Astrocyte (in vitro differentiated cells and primary cell): Measurements from ENCODE around the gene AAR2. TPM values are rescaled to one million over a fixed set of nuclear protein-coding genes. Genes with fewer than 3 reads are reported as not detected.

ENCODE experiments used
- DNase-seq: peaks from one replicate; pipeline ENCODE4 v3.0.0-alpha.2; 2010; ENCODE audit warnings: low read depth
- FAIRE-seq: peaks from 2 replicates; lab custom pipeline; 2011; peaks lifted over from hg19 to GRCh38; lab: Jason Lieb, UNC
- H2AFZ ChIP-seq: 2 replicates; pipeline ENCODE4 v1.6.0; 2012; ENCODE audit warnings: low read depth, low read length, inconsistent platforms
- H3K27ac ChIP-seq: 2 replicates; pipeline ENCODE4 v1.5.1; 2011; ENCODE audit warnings: low read depth, low read length, inconsistent platforms
- H3K27me3 ChIP-seq: 2 replicates; pipeline ENCODE4 v1.6.0; 2011; ENCODE audit warnings: low read length, inconsistent platforms; ENCODE audit not compliant: insufficient read depth
- H3K36me3 ChIP-seq: 2 replicates; pipeline ENCODE4 v1.5.1; 2011; ENCODE audit warnings: low read length, inconsistent platforms; ENCODE audit not compliant: insufficient read depth
- H3K4me1 ChIP-seq: 2 replicates; pipeline ENCODE4 v1.5.1; 2011; ENCODE audit warnings: low read length, inconsistent platforms; ENCODE audit not compliant: insufficient read depth
- H3K4me2 ChIP-seq: 2 replicates; pipeline ENCODE4 v1.6.0; 2012; ENCODE audit warnings: low read length, inconsistent platforms
- H3K4me3 ChIP-seq: 2 replicates; pipeline ENCODE4 v1.5.1; 2011; ENCODE audit warnings: low read depth, mild to moderate bottlenecking, low read length, inconsistent platforms; ENCODE audit not compliant: insufficient read depth
- H3K79me2 ChIP-seq: 2 replicates; pipeline ENCODE4 v1.6.0; 2012; ENCODE audit warnings: mild to moderate bottlenecking, low read length, inconsistent platforms; ENCODE audit not compliant: insufficient read depth
- H3K9ac ChIP-seq: 2 replicates; pipeline ENCODE4 v1.6.0; 2012; ENCODE audit warnings: mild to moderate bottlenecking, low read length, inconsistent platforms
- H3K9me3 ChIP-seq: 2 replicates; pipeline ENCODE4 v1.5.1; 2012; ENCODE audit warnings: low read depth, mild to moderate bottlenecking, low read length, inconsistent platforms; ENCODE audit not compliant: insufficient read depth
- H4K20me1 ChIP-seq: 2 replicates; pipeline ENCODE4 v1.6.0; 2012; ENCODE audit warnings: low read length, inconsistent platforms; ENCODE audit not compliant: insufficient read depth
- H3K27ac Mint-ChIP-seq: one replicate; pipeline ENCODE4 v1.8.0; 2021; ENCODE audit warnings: mild to moderate bottlenecking, mixed read lengths; ENCODE audit not compliant: unreplicated experiment
- H3K27me3 Mint-ChIP-seq: one replicate; pipeline ENCODE4 v1.8.0; 2021; ENCODE audit warnings: low read depth, mixed read lengths; ENCODE audit not compliant: unreplicated experiment
- H3K36me3 Mint-ChIP-seq: one replicate; pipeline ENCODE4 v1.8.0; 2021; ENCODE audit warnings: low read depth, mixed read lengths; ENCODE audit not compliant: unreplicated experiment
- H3K4me1 Mint-ChIP-seq: one replicate; pipeline ENCODE4 v1.8.0; 2021; ENCODE audit warnings: low read depth, mixed read lengths; ENCODE audit not compliant: unreplicated experiment
- H3K4me3 Mint-ChIP-seq: one replicate; pipeline ENCODE4 v1.8.0; 2021; ENCODE audit warnings: mild to moderate bottlenecking, moderate library complexity, mixed read lengths; ENCODE audit not compliant: unreplicated experiment
- H3K9me3 Mint-ChIP-seq: one replicate; pipeline ENCODE4 v1.8.0; 2021; ENCODE audit warnings: mild to moderate bottlenecking, mixed read lengths; ENCODE audit not compliant: unreplicated experiment
- CTCF ChIP-seq: IDR thresholded peaks from 2 replicates; pipeline ENCODE4 v1.5.1; 2011; ENCODE audit warnings: low read depth, mild to moderate bottlenecking, inconsistent platforms, low read length, moderate library complexity; ENCODE audit not compliant: insufficient read depth
- EZH2 ChIP-seq: IDR thresholded peaks from 2 replicates; pipeline ENCODE4 v1.6.1; 2012; ENCODE audit warnings: mild to moderate bottlenecking, low read length, inconsistent platforms; ENCODE audit not compliant: insufficient read depth
- total RNA-seq: library from RNA; stranded (reverse); gene quantifications from 2 replicates; pipeline ENCODE4 v1.2.1, GENCODE V29; 2021

The AAR2 gene
- total RNA-seq, 1 donor from 2014 or later: 21.7 TPM

GRCh38 chr20:36234771-36235320 lies 1.4 kb upstream of the AAR2 start:
- Histone ChIP-seq H3K4me1 (peaks cover 10% of the 10 kb centered on the region), H3K4me3 (no peak overlapping the region), H3K27ac (no peak overlapping the region), H3K27me3 (no peaks in the 10 kb centered on the region), H3K9me3 (no peaks in the 10 kb centered on the region), H4K20me1 (peaks cover 29% of the 10 kb centered on the region), H2AFZ (no peak overlapping the region), H3K79me2 (peaks cover 42% of the 10 kb centered on the region), H3K4me2 (no peak overlapping the region), H3K36me3 (peaks cover 1% of the 10 kb centered on the region), H3K9ac (no peak overlapping the region)
- FAIRE-seq (no peak), DNase-seq (no peak)
- no peak for TF ChIP-seq EZH2
- no peak for TF ChIP-seq CTCF
- Mint-ChIP-seq H3K27me3 (no peaks in the 10 kb centered on the region), H3K4me1 (peaks cover 8% of the 10 kb centered on the region), H3K36me3 (peaks cover 2% of the 10 kb centered on the region), H3K27ac (no peak overlapping the region), H3K9me3 (peaks cover 2% of the 10 kb centered on the region), H3K4me3 (no peak overlapping the region)

- Mint-ChIP-seq H3K4me1 (peaks cover 8% of the 10 kb centered on the region), H3K4me3 (peak overlapping the region; percentile 94), H3K27ac (peak overlapping the region; percentile 83), H3K9me3 (no peaks in the 10 kb centered on the region), H3K36me3 (peaks cover 2% of the 10 kb centered on the region), H3K27me3 (no peaks in the 10 kb centered on the region)
- peak overlapping the region; percentile 76 for H3K27ac ChIP-seq
- H3K79me2 ChIP-seq: peaks cover 60% of the 10 kb centered on the region
- peak overlapping the region; percentile 100 for H3K4me2 ChIP-seq
- FAIRE-seq: no peak
- H3K27me3 ChIP-seq: no peaks in the 10 kb centered on the region
- H3K4me1 ChIP-seq: peaks cover 10% of the 10 kb centered on the region
- H3K4me3 ChIP-seq: peak overlapping the region; percentile 99
- peaks cover 13% of the 10 kb centered on the region for H3K36me3 ChIP-seq
- peaks cover 38% of the 10 kb centered on the region for H4K20me1 ChIP-seq
- H3K9ac ChIP-seq: peak overlapping the region; percentile 95
- peak overlapping the region; percentile 99 for H2AFZ ChIP-seq
- H3K9me3 ChIP-seq: no peaks in the 10 kb centered on the region
- DNase-seq: no peak
- TF ChIP-seq EZH2 (no peak), CTCF (no peak)
Measured at GRCh38 chr20:36236786-36237121, 476 bp downstream of the AAR2 start.

- H3K4me3 ChIP-seq: peak overlapping the region; percentile 99
- no peaks in the 10 kb centered on the region for H3K27me3 ChIP-seq
- peak overlapping the region; percentile 95 for H3K9ac ChIP-seq
- H3K9me3 ChIP-seq: no peaks in the 10 kb centered on the region
- H3K27ac ChIP-seq: no peak overlapping the region
- peak overlapping the region; percentile 94 for H3K4me3 Mint-ChIP-seq
- H2AFZ ChIP-seq: no peak overlapping the region
- no peaks in the 10 kb centered on the region for H3K9me3 Mint-ChIP-seq
- no peak overlapping the region for H3K27ac Mint-ChIP-seq
- H3K4me1 ChIP-seq: peaks cover 10% of the 10 kb centered on the region
- DNase-seq (no peak), FAIRE-seq (no peak)
- TF ChIP-seq CTCF (no peak), EZH2 (no peak)
- H3K36me3 Mint-ChIP-seq: peaks cover 2% of the 10 kb centered on the region
- H4K20me1 ChIP-seq: peaks cover 44% of the 10 kb centered on the region
- H3K27me3 Mint-ChIP-seq: no peaks in the 10 kb centered on the region
- peaks cover 61% of the 10 kb centered on the region for H3K79me2 ChIP-seq
- peaks cover 16% of the 10 kb centered on the region for H3K36me3 ChIP-seq
- H3K4me1 Mint-ChIP-seq: peaks cover 8% of the 10 kb centered on the region
- peak overlapping the region; percentile 100 for H3K4me2 ChIP-seq
Measured at GRCh38 chr20:36237477-36237876, 1.2 kb downstream of the AAR2 start.
